Activated B cell treated with CpG ODN at 0.5 μM for 24 hours (primary cell): ENCODE results near the gene SMG9. TPM values are rescaled to one million over a fixed set of nuclear protein-coding genes. Genes with fewer than 3 reads are reported as not detected.

Experiments
- ATAC-seq: fragments of 200-7000 bp; cut with Tn5 transposase; one replicate; pipeline ENCODE4 v1.10.0; 2021; ENCODE audit warnings: low read depth, mild to moderate bottlenecking, moderate library complexity
- CTCF ChIA-PET: fragments of 350-600 bp; sonication (Branson Sonifier 250); formaldehyde crosslinking; loops from one replicate; lab custom pipeline; 2021; ENCODE audit warnings: antibody characterized with exemption; lab: Charles Lee
- POLR2A ChIA-PET: fragments of 350-600 bp; sonication (Branson Sonifier 250); formaldehyde crosslinking; loops from one replicate; lab custom pipeline; 2021; ENCODE audit warnings: antibody characterized with exemption; lab: Charles Lee
- DNase-seq: peaks from one replicate; pipeline ENCODE4 v3.0.0; 2022
- H3K27ac Mint-ChIP-seq: one replicate; pipeline ENCODE4 v1.8.0; 2020; ENCODE audit warnings: mixed read lengths
- H3K27me3 Mint-ChIP-seq: one replicate; pipeline ENCODE4 v1.8.0; 2021; ENCODE audit warnings: mixed read lengths
- H3K36me3 Mint-ChIP-seq: one replicate; pipeline ENCODE4 v1.8.0; 2021; ENCODE audit warnings: low read depth, mixed read lengths
- H3K4me1 Mint-ChIP-seq: one replicate; pipeline ENCODE4 v1.8.0; 2021; ENCODE audit warnings: mixed read lengths
- H3K4me3 Mint-ChIP-seq: one replicate; pipeline ENCODE4 v1.8.0; 2020; ENCODE audit warnings: mild to moderate bottlenecking, mixed read lengths
- H3K9me3 Mint-ChIP-seq: one replicate; pipeline ENCODE4 v1.8.0; 2020; ENCODE audit warnings: mixed read lengths
- intact Hi-C: fragments of 100-400 bp; cut with micrococcal nuclease; formaldehyde crosslinking; loops from one replicate; pipeline ENCODE4 v1.15.1; 2024
- total RNA-seq: library from RNA; stranded (reverse); gene quantifications from 2 replicates; pipeline ENCODE4 v1.2.3, GENCODE V29; 2022
- TF ChIP-seq, protein P1 (sequence below): fragments of 200-600 bp; IDR thresholded peaks from one replicate; pipeline ENCODE4 v1.8.0; 2022; ENCODE audit warnings: antibody characterized with exemption, mild to moderate bottlenecking

SMG9 gene
- total RNA-seq, 1 donor from 2014 or later: 105 TPM

GRCh38 chr19:43735957-43736356 is 18.8 kb downstream of the SMG9 start:
- H3K36me3 Mint-ChIP-seq: peaks cover 90% of the 10 kb centered on the region
- no peak overlapping the region for H3K27ac Mint-ChIP-seq
- no peaks in the 10 kb centered on the region for H3K9me3 Mint-ChIP-seq
- no peak for DNase-seq
- H3K4me3 Mint-ChIP-seq: no peak overlapping the region
- H3K4me1 Mint-ChIP-seq: peaks cover 4% of the 10 kb centered on the region
- TF ChIP-seq, protein P1, sequence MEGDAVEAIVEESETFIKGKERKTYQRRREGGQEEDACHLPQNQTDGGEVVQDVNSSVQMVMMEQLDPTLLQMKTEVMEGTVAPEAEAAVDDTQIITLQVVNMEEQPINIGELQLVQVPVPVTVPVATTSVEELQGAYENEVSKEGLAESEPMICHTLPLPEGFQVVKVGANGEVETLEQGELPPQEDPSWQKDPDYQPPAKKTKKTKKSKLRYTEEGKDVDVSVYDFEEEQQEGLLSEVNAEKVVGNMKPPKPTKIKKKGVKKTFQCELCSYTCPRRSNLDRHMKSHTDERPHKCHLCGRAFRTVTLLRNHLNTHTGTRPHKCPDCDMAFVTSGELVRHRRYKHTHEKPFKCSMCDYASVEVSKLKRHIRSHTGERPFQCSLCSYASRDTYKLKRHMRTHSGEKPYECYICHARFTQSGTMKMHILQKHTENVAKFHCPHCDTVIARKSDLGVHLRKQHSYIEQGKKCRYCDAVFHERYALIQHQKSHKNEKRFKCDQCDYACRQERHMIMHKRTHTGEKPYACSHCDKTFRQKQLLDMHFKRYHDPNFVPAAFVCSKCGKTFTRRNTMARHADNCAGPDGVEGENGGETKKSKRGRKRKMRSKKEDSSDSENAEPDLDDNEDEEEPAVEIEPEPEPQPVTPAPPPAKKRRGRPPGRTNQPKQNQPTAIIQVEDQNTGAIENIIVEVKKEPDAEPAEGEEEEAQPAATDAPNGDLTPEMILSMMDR: no peak
- no peaks in the 10 kb centered on the region for H3K27me3 Mint-ChIP-seq
- intact Hi-C loops: no loop called here
- ATAC-seq: no peak
- ChIA-PET CTCF (interaction anchor here (1.4 kb wide), 1 partner anchor 10 kb away, joined by 11 read pairs; no protein-coding TSS in a partner anchor), POLR2A (interaction anchor here (0.6 kb wide), 1 partner anchor 248 kb away, joined by 5 read pairs; no protein-coding TSS in a partner anchor)

GRCh38 chr19:43735013-43735412 is 19.7 kb downstream of the SMG9 start:
- no peak overlapping the region for H3K4me3 Mint-ChIP-seq
- TF ChIP-seq, protein P1: no peak
- no peak overlapping the region for H3K27ac Mint-ChIP-seq
- H3K9me3 Mint-ChIP-seq: no peaks in the 10 kb centered on the region
- intact Hi-C loops: no loop called here
- peaks cover 4% of the 10 kb centered on the region for H3K4me1 Mint-ChIP-seq
- ATAC-seq (no peak), DNase-seq (no peak)
- no peaks in the 10 kb centered on the region for H3K27me3 Mint-ChIP-seq
- peaks cover 88% of the 10 kb centered on the region for H3K36me3 Mint-ChIP-seq
- POLR2A ChIA-PET: no interaction called here
- CTCF ChIA-PET: no interaction called here

- ChIA-PET POLR2A (no interaction called here), CTCF (interaction anchor here (0.9 to 1.2 kb wide), 2 partner anchors 12 to 14 kb away, joined by 3 read pairs; no protein-coding TSS in a partner anchor)
- no peaks in the 10 kb centered on the region for H3K27me3 Mint-ChIP-seq
- ATAC-seq (no peak), DNase-seq (no peak)
- H3K27ac Mint-ChIP-seq: no peak overlapping the region
- H3K9me3 Mint-ChIP-seq: no peaks in the 10 kb centered on the region
- TF ChIP-seq, protein P1: no peak
- H3K36me3 Mint-ChIP-seq: peaks cover 83% of the 10 kb centered on the region
- intact Hi-C loops: no loop called here
- H3K4me3 Mint-ChIP-seq: no peak overlapping the region
- H3K4me1 Mint-ChIP-seq: peaks cover 17% of the 10 kb centered on the region
Measured at GRCh38 chr19:43731846-43732245, 22.9 kb downstream of the SMG9 start.

DNA sequence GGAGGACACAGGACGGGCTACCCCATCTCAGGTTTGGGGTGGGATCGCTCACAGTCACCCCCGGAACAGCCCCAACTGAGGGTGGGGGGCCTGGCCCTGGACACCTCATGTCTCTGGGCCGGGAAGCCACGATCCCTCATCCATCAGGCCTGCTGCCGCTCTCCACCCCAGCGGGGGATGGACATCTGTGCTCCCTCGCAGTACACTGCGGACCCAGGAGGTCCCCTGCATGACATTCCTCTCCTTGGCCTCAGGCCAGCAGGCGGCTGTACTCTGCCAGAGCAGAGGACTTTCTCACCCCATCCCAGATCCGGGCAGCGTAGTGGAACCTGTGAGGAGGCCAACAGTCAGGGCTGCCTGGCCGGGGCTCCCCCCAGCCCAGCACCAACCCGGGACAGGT is 23.4 kb downstream of the SMG9 start:
- no peaks in the 10 kb centered on the region for H3K9me3 Mint-ChIP-seq
- peaks cover 78% of the 10 kb centered on the region for H3K36me3 Mint-ChIP-seq
- H3K27me3 Mint-ChIP-seq: no peaks in the 10 kb centered on the region
- H3K4me3 Mint-ChIP-seq: no peak overlapping the region
- ChIA-PET CTCF (interaction anchor here (0.9 to 1.2 kb wide), 2 partner anchors 13 to 14 kb away, joined by 3 read pairs; no protein-coding TSS in a partner anchor), POLR2A (no interaction called here)
- TF ChIP-seq, protein P1: no peak
- ATAC-seq: no peak
- peaks cover 20% of the 10 kb centered on the region for H3K4me1 Mint-ChIP-seq
- no peak overlapping the region for H3K27ac Mint-ChIP-seq
- DNase-seq: no peak
- intact Hi-C loops: no loop called here

DNA sequence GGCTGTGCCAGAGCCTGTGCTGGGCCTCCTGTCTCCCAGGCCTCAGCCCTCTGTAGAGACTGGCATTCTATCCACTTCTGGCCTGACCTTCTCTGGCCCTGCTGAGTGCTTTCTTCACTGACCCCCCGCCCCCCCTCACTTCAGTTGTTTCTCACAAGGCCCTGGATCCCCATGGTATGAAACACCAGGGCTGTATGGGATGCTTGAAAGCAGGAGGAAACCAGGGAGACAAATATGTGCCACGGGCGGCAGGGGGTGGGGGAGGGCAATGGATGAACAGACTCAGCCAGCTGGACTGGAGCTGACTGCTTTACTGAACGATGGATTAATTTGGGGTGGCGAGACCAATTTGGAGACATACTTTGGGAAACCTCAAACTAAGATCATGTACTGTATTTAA is 24.8 kb downstream of the SMG9 start:
- TF ChIP-seq, protein P1: no peak

More for the DNA sequence above, 24.8 kb downstream of the SMG9 start:
- H3K4me1 Mint-ChIP-seq: peaks cover 34% of the 10 kb centered on the region
- H3K27ac Mint-ChIP-seq: no peak overlapping the region
- no peak for DNase-seq
- intact Hi-C loops: loop anchor here (10.0 kb wide), 1 partner anchor 65 kb away; no protein-coding TSS in a partner anchor
- no peak for ATAC-seq
- H3K27me3 Mint-ChIP-seq: no peaks in the 10 kb centered on the region
- H3K9me3 Mint-ChIP-seq: no peaks in the 10 kb centered on the region
- POLR2A ChIA-PET: no interaction called here
- H3K4me3 Mint-ChIP-seq: no peak overlapping the region
- H3K36me3 Mint-ChIP-seq: peaks cover 68% of the 10 kb centered on the region
- CTCF ChIA-PET: no interaction called here
